T1000 (cell line): ENCODE measurements around the gene AK2.
"Not testable (repeated sequence)": the region's sequence is repeated elsewhere in the genome, so short reads cannot be mapped to it uniquely, and the experiment has no call there.

Experiments
- DNase-seq: peaks from one replicate; lab custom pipeline; 2025; ENCODE audit warnings: mixed read lengths; lab: John Stamatoyannopoulos, UW

The AK2 gene

GRCh38 chr1:33036526-33037503 lies at the start of gene AK2:
Gene AK2, minus strand, starts transcription at chr1:33036883. Its CDS starts 55 bp downstream, at chr1:33036828.
- peak; percentile 97 for DNase-seq

- peak; percentile 55 for DNase-seq
Measured at GRCh38 chr1:33086384-33086850, 49.7 kb upstream of the AK2 start.

- no peak for DNase-seq
Measured at GRCh38 chr1:33085332-33085731, 48.6 kb upstream of the AK2 start.

- no peak for DNase-seq
Measured at GRCh38 chr1:33082575-33083108, 46.0 kb upstream of the AK2 start.

GRCh38 chr1:33081554-33082305 lies 45.0 kb upstream of the AK2 start:
- DNase-seq, result no peak

GRCh38 chr1:33080885-33081553 lies 44.3 kb upstream of the AK2 start, which contains the start of gene AZIN2:
Gene AZIN2, plus strand, starts transcription at chr1:33081153. Its CDS starts 1,097 bp downstream, at chr1:33082250.
- peak; percentile 91 for DNase-seq

- no peak for DNase-seq
Measured at GRCh38 chr1:33080373-33080772, 43.7 kb upstream of the AK2 start.

- no peak for DNase-seq
Measured at GRCh38 chr1:33078030-33078591, 41.4 kb upstream of the AK2 start.

GRCh38 chr1:33074193-33074945 lies 37.7 kb upstream of the AK2 start:
- DNase-seq, result no peak

GRCh38 chr1:33072707-33073106 lies 36.0 kb upstream of the AK2 start:
- no peak for DNase-seq

- DNase-seq, result no peak
Measured at GRCh38 chr1:33070628-33071027, 33.9 kb upstream of the AK2 start.

- DNase-seq, result not testable (repeated sequence)
Measured at GRCh38 chr1:33068108-33068507, 31.4 kb upstream of the AK2 start.

GRCh38 chr1:33066477-33066876 lies 29.8 kb upstream of the AK2 start:
- not testable (repeated sequence) for DNase-seq

- DNase-seq, result no peak
Measured at GRCh38 chr1:33065301-33065700, 28.6 kb upstream of the AK2 start.

- not testable (repeated sequence) for DNase-seq
Measured at GRCh38 chr1:33064284-33064683, 27.6 kb upstream of the AK2 start.

- no peak for DNase-seq
Measured at GRCh38 chr1:33061834-33062233, 25.2 kb upstream of the AK2 start.

- peak; percentile 71 for DNase-seq
Measured at GRCh38 chr1:33060579-33061083, 23.9 kb upstream of the AK2 start.

- DNase-seq, result no peak
Measured at GRCh38 chr1:33057095-33057494, 20.4 kb upstream of the AK2 start.

- DNase-seq, result no peak
Measured at GRCh38 chr1:33056426-33056825, 19.7 kb upstream of the AK2 start.

GRCh38 chr1:33055210-33056008 lies 18.7 kb upstream of the AK2 start:
- DNase-seq, result peak; percentile 25
